H9 (cell line): ENCODE measurements around the gene NLRP1. TPM values are rescaled to one million over a fixed set of nuclear protein-coding genes. Genes with fewer than 3 reads are reported as not detected.
A peak's percentile ranks its signal among the peaks of the same experiment; 100 is the strongest.

Experiments used
- DNase-seq: peaks from one replicate; pipeline ENCODE4 v3.0.0-alpha.2; 2017
- H2AFZ ChIP-seq: one replicate; pipeline ENCODE4 v1.6.1; 2013; ENCODE audit warnings: mild to moderate bottlenecking, low read length, control low read depth, moderate library complexity
- H2AK5ac ChIP-seq: 2 replicates; pipeline ENCODE4 v1.6.1; 2013; ENCODE audit warnings: low read length, control low read depth, mixed read lengths; ENCODE audit not compliant: insufficient read length
- H2BK120ac ChIP-seq: one replicate; pipeline ENCODE4 v1.6.1; 2013; ENCODE audit warnings: low read depth, mild to moderate bottlenecking, low read length, control low read depth, inconsistent platforms; ENCODE audit not compliant: poor library complexity, severe bottlenecking
- H2BK12ac ChIP-seq: 2 replicates; pipeline ENCODE4 v1.6.1; 2013; ENCODE audit warnings: low read length, control low read depth, mixed read lengths, low read depth; ENCODE audit not compliant: insufficient read length
- H2BK15ac ChIP-seq: 2 replicates; pipeline ENCODE4 v1.6.1; 2013; ENCODE audit warnings: low read depth, low read length, control low read depth
- H2BK20ac ChIP-seq: one replicate; pipeline ENCODE4 v1.6.1; 2013; ENCODE audit warnings: low read depth, mild to moderate bottlenecking, low read length, control low read depth, inconsistent platforms; ENCODE audit not compliant: poor library complexity, severe bottlenecking
- H2BK5ac ChIP-seq: 2 replicates; pipeline ENCODE4 v1.6.1; 2013; ENCODE audit warnings: low read length, control low read depth, mixed read lengths; ENCODE audit not compliant: insufficient read length
- H3K14ac ChIP-seq: 2 replicates; pipeline ENCODE4 v1.6.1; 2013; ENCODE audit warnings: low read length, control low read depth; ENCODE audit not compliant: insufficient read depth
- H3K18ac ChIP-seq: 2 replicates; pipeline ENCODE4 v1.6.1; 2013; ENCODE audit warnings: low read depth, mild to moderate bottlenecking, mixed read lengths, low read length, control low read depth; ENCODE audit not compliant: insufficient read length
- H3K23ac ChIP-seq: 2 replicates; pipeline ENCODE4 v1.6.1; 2013; ENCODE audit warnings: low read length, control low read depth, mixed read lengths, low read depth; ENCODE audit not compliant: insufficient read length
- H3K23me2 ChIP-seq: 2 replicates; pipeline ENCODE4 v1.6.1; 2013; ENCODE audit warnings: low read depth, mild to moderate bottlenecking, mixed read lengths, low read length, control low read depth; ENCODE audit not compliant: insufficient read length, poor library complexity, severe bottlenecking
- H3K27ac ChIP-seq: 2 replicates; pipeline ENCODE4 v1.5.1; 2013; ENCODE audit warnings: low read length, control low read depth, mixed read lengths, low read depth; ENCODE audit not compliant: insufficient read length
- H3K27me3 ChIP-seq: 2 replicates; pipeline ENCODE4 v1.6.1; 2013; ENCODE audit warnings: low read length, control low read depth, inconsistent platforms; ENCODE audit not compliant: insufficient read depth
- H3K4ac ChIP-seq: 2 replicates; pipeline ENCODE4 v1.6.1; 2013; ENCODE audit warnings: low read depth, mild to moderate bottlenecking, control low read depth, inconsistent platforms, low read length, moderate library complexity
- H3K4me1 ChIP-seq: 2 replicates; pipeline ENCODE4 v1.6.1; 2013; ENCODE audit warnings: low read length, control low read depth, inconsistent platforms; ENCODE audit not compliant: insufficient read depth
- H3K4me2 ChIP-seq: 2 replicates; pipeline ENCODE4 v1.6.1; 2013; ENCODE audit warnings: low read length, control low read depth, mixed read lengths; ENCODE audit not compliant: insufficient read length, insufficient read depth
- H3K56ac ChIP-seq: 2 replicates; pipeline ENCODE4 v1.6.1; 2013; ENCODE audit warnings: low read depth, mild to moderate bottlenecking, mixed read lengths, low read length, control low read depth; ENCODE audit not compliant: insufficient read length
- H3K79me1 ChIP-seq: 2 replicates; pipeline ENCODE4 v1.6.1; 2013; ENCODE audit warnings: low read depth, mild to moderate bottlenecking, moderate library complexity, low read length, control low read depth, inconsistent platforms; ENCODE audit not compliant: insufficient read depth, poor library complexity, severe bottlenecking
- H3K79me2 ChIP-seq: 2 replicates; pipeline ENCODE4 v1.6.1; 2013; ENCODE audit warnings: low read length, control low read depth, inconsistent platforms; ENCODE audit not compliant: insufficient read depth
- H3K9ac ChIP-seq: 2 replicates; pipeline ENCODE4 v1.6.1; 2013; ENCODE audit warnings: low read length, control low read depth, mixed read lengths; ENCODE audit not compliant: insufficient read length; ENCODE audit errors: extremely low read depth
- H3K9me3 ChIP-seq: one replicate; pipeline ENCODE4 v1.6.1; 2013; ENCODE audit warnings: low read depth, low read length, inconsistent platforms; ENCODE audit not compliant: control insufficient read depth
- H3T11ph ChIP-seq: one replicate; pipeline ENCODE4 v1.6.1; 2013; ENCODE audit warnings: mild to moderate bottlenecking, low read length, control low read depth, inconsistent platforms
- H4K20me1 ChIP-seq: one replicate; pipeline ENCODE4 v1.6.1; 2013; ENCODE audit not compliant: control insufficient read depth, insufficient read length, insufficient read depth
- H4K5ac ChIP-seq: 2 replicates; pipeline ENCODE4 v1.6.1; 2013; ENCODE audit warnings: low read depth, mild to moderate bottlenecking, mixed read lengths, low read length, control low read depth; ENCODE audit not compliant: insufficient read length
- H4K8ac ChIP-seq: replicated peaks from 2 replicates; pipeline ENCODE4 v1.6.1; 2013; ENCODE audit warnings: low read length, control low read depth, mixed read lengths, low read depth; ENCODE audit not compliant: insufficient read length
- H4K91ac ChIP-seq: 2 replicates; pipeline ENCODE4 v1.6.1; 2013; ENCODE audit warnings: low read depth, mild to moderate bottlenecking, moderate library complexity, mixed read lengths, low read length, control low read depth; ENCODE audit not compliant: insufficient read length
- H3K27ac Mint-ChIP-seq, 3 experiments: 2 replicates in 2 of 3; 3 replicates in 1 of 3; pipeline ENCODE4 v1.8.0; 2020 to 2021; ENCODE audit warnings: mixed read lengths in 3 of 3, mild to moderate bottlenecking in 1 of 3, moderate library complexity in 1 of 3
- H3K27me3 Mint-ChIP-seq: 2 replicates; pipeline ENCODE4 v1.8.0; 2021; ENCODE audit warnings: low read depth, mild to moderate bottlenecking, moderate library complexity, mixed read lengths
- H3K36me3 Mint-ChIP-seq, 3 experiments: 2 replicates in 2 of 3; 3 replicates in 1 of 3; pipeline ENCODE4 v1.8.0; 2020 to 2021; ENCODE audit warnings: low read depth in 3 of 3, mixed read lengths in 3 of 3; ENCODE audit not compliant: insufficient read depth in 1 of 3
- H3K4me1 Mint-ChIP-seq, 2 experiments: 2 replicates each; pipeline ENCODE4 v1.8.0; 2020; ENCODE audit warnings: mixed read lengths in 2 of 2
- H3K4me3 Mint-ChIP-seq, 2 experiments: 2 replicates in 1 of 2; 3 replicates in 1 of 2; pipeline ENCODE4 v1.8.0; 2020 to 2021; ENCODE audit warnings: mild to moderate bottlenecking in 2 of 2, mixed read lengths in 2 of 2, moderate library complexity in 1 of 2
- H3K9me3 Mint-ChIP-seq, 2 experiments: 2 replicates in 1 of 2; 3 replicates in 1 of 2; pipeline ENCODE4 v1.8.0; 2020; ENCODE audit warnings: mild to moderate bottlenecking in 2 of 2, mixed read lengths in 2 of 2, moderate library complexity in 1 of 2
- CTCF ChIP-seq: fragments of 200-600 bp; sonication (generic); conservative IDR thresholded peaks from 3 replicates; pipeline ENCODE4 v1.8.0; 2021; ENCODE audit warnings: antibody characterized with exemption, mild to moderate bottlenecking
- WGBS: extraction: QIAGEN DNeasy Blood & Tissue Kit; methylation state at CpG from one replicate; pipeline ENCODE4 v1.1.7; 2013; ENCODE audit warnings: missing lambda C conversion rate, low lambda C conversion rate, mixed read lengths; ENCODE audit not compliant: insufficient read length; ENCODE audit errors: extremely low coverage; 5-methylcytosine and 5-hydroxymethylcytosine counted together
- total RNA-seq: library from RNA; stranded (reverse); gene quantifications from 2 replicates; pipeline ENCODE4 v1.2.1, GENCODE V29; 2021

The NLRP1 gene
- total RNA-seq, 1 experiment from 2014 or later = 12.1 TPM

- Histone ChIP-seq H3K56ac (no peak overlapping the region), H3K27ac (no peak overlapping the region), H4K91ac (no peak overlapping the region), H2BK5ac (no peak overlapping the region), H3K4me1 (no peaks in the 10 kb centered on the region), H3T11ph (no peak overlapping the region), H3K4ac (no peak overlapping the region), H3K79me1 (no peaks in the 10 kb centered on the region), H2BK15ac (no peak overlapping the region), H3K9ac (no peak overlapping the region), H3K27me3 (peaks cover 5% of the 10 kb centered on the region; the same call in 1 of the 2 replicates), H4K8ac (no peak overlapping the region), H2BK20ac (no peak overlapping the region), H2AK5ac (no peak overlapping the region), H2BK120ac (no peak overlapping the region), H3K14ac (no peak overlapping the region), H4K20me1 (no peaks in the 10 kb centered on the region), H2AFZ (no peak overlapping the region), H3K4me2 (no peak overlapping the region), H2BK12ac (no peak overlapping the region), H3K9me3 (no peaks in the 10 kb centered on the region), H3K23me2 (peaks cover 11% of the 10 kb centered on the region), H3K79me2 (no peaks in the 10 kb centered on the region), H3K18ac (no peak overlapping the region), H3K23ac (no peak overlapping the region), H4K5ac (no peak overlapping the region)
- peaks cover 14 to 17% of the 10 kb centered on the region in 2 experiments for H3K4me1 Mint-ChIP-seq
- TF ChIP-seq CTCF = no peak
- peaks cover 0 to 2% (median 0%) of the 10 kb centered on the region in 3 experiments; a peak in 1 of 7 replicates for H3K36me3 Mint-ChIP-seq
- no peak for DNase-seq
- H3K9me3 Mint-ChIP-seq = peaks cover 0 to 4% of the 10 kb centered on the region in 2 experiments; a peak in 1 of 5 replicates
- H3K27ac Mint-ChIP-seq = peak overlapping the region in 1 of 3 experiments; percentile 26; a peak in 2 of 7 replicates
- no CpG with 5 or more reads among the region's 8 CpGs for whole genome bisulfite sequencing
- peak overlapping the region; percentile 1 to 69; a peak in 3 of 5 replicates for H3K4me3 Mint-ChIP-seq
- H3K27me3 Mint-ChIP-seq = peaks cover 59% of the 10 kb centered on the region
These were observed 82.6 kb downstream of the NLRP1 start for GRCh38 chr17:5501685-5502084.
